ENCODE data around the gene TBATA. TPM values are rescaled to one million over a fixed set of nuclear protein-coding genes. Genes with fewer than 3 reads are reported as not detected.

TBATA gene
- polyA plus RNA-seq, 3 donors, result not detected

DNA sequence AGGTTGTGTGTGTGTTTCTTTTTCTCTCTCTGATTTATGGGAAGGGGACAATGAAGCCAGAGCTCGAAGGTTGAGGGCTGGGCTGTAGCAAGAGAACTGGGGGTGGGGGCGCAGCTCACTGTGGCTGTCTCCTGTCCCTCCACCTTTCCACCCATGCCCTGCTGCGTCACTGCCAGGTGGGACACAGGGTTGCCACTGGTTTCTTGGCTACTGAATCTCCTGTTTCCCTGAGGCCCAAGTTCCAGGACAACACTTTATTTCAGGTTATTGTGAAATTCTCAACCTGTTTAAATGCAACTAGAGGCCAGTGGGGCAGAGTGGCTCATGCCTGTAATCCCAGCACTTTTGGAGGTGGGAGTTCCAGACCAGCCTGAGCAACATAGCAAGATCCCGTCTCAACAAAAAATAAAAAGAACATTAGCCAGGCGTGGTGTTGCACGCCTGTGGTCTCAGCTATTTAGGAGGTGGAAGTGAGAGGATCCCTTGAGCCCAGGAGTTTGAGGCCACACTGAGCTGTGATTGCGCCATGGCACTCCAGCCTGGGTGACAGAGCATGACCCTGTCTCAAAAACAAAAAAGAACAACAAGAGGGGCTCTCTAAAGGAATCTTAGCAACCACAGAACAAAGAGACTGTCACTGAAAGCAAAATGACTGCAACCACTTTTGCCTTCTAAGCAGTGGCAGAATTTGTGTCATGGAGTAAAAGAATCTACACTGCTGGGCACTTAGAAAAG lies 22.6 kb downstream of the TBATA start:
- H3K79me2 ChIP-seq (ENCODE audit: insufficient read depth, low read length), result no peaks in the 10 kb centered on the region
- no peaks in the 10 kb centered on the region for H3K36me3 ChIP-seq (replicated peaks in 1 of 2; ENCODE audit: control insufficient read depth in 1 of 2, insufficient read depth in 2 of 2, low read length in 2 of 2)
- 42% methylated on average over 2 of the region's 7 CpGs for WGBS (ENCODE audit: insufficient coverage)
- no peak overlapping the region for H3K4me2 ChIP-seq (replicated peaks; ENCODE audit: extremely low read depth, low read length, poor library complexity, severe bottlenecking)
- H3K36me3 Mint-ChIP-seq, result peaks cover 0 to 2% of the 10 kb centered on the region in 2 donors
- H2AFZ ChIP-seq (ENCODE audit: insufficient read depth, low read depth, low read length, poor library complexity, severe bottlenecking), result peak overlapping the region; percentile 54
- H3K27me3 ChIP-seq (ENCODE audit: control insufficient read depth in 2 of 2, insufficient read depth in 2 of 2, low read length in 2 of 2), result no peaks in the 10 kb centered on the region
- no peak overlapping the region for H3K4me3 Mint-ChIP-seq
- DNase-seq, result no peak
- peak overlapping the region in 3 of 7 donors; percentile 21 to 64 (median 61) for H3K27ac Mint-ChIP-seq
- H3K4me1 Mint-ChIP-seq, result peaks cover 21% of the 10 kb centered on the region
- H3K9me3 ChIP-seq (replicated peaks in 1 of 2; ENCODE audit: control insufficient read depth in 1 of 2, insufficient read depth in 1 of 2, low read length in 2 of 2), result peaks cover 10 to 13% of the 10 kb centered on the region in 2 donors
- H3K9ac ChIP-seq (ENCODE audit: insufficient read depth, low read length, poor library complexity, severe bottlenecking), result no peak overlapping the region
- H4K20me1 ChIP-seq (ENCODE audit: insufficient read depth, low read length), result no peaks in the 10 kb centered on the region
- no peak overlapping the region for H3K27ac ChIP-seq (ENCODE audit: low read depth in 1 of 2, low read length in 2 of 2)
- H3K9me3 Mint-ChIP-seq, result peaks cover 11 to 23% (median 16%) of the 10 kb centered on the region in 7 donors
- TF ChIP-seq, protein P1, sequence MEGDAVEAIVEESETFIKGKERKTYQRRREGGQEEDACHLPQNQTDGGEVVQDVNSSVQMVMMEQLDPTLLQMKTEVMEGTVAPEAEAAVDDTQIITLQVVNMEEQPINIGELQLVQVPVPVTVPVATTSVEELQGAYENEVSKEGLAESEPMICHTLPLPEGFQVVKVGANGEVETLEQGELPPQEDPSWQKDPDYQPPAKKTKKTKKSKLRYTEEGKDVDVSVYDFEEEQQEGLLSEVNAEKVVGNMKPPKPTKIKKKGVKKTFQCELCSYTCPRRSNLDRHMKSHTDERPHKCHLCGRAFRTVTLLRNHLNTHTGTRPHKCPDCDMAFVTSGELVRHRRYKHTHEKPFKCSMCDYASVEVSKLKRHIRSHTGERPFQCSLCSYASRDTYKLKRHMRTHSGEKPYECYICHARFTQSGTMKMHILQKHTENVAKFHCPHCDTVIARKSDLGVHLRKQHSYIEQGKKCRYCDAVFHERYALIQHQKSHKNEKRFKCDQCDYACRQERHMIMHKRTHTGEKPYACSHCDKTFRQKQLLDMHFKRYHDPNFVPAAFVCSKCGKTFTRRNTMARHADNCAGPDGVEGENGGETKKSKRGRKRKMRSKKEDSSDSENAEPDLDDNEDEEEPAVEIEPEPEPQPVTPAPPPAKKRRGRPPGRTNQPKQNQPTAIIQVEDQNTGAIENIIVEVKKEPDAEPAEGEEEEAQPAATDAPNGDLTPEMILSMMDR (IDR thresholded peaks at IDR 0.05), result no peak
- H3K27me3 Mint-ChIP-seq (ENCODE audit: low read depth in 3 of 3), result peaks cover 0 to 4% (median 1%) of the 10 kb centered on the region in 3 donors
- H3K4me1 ChIP-seq (ENCODE audit: control insufficient read depth in 1 of 2, insufficient read depth in 2 of 2, low read length in 2 of 2), result peaks cover 10 to 15% of the 10 kb centered on the region in 2 donors
- intact Hi-C loops (cut with micrococcal nuclease), result no loop called here
- no peak overlapping the region for H3K4me3 ChIP-seq (replicated peaks in 1 of 3; ENCODE audit: low read depth in 2 of 3, low read length in 3 of 3)

DNA sequence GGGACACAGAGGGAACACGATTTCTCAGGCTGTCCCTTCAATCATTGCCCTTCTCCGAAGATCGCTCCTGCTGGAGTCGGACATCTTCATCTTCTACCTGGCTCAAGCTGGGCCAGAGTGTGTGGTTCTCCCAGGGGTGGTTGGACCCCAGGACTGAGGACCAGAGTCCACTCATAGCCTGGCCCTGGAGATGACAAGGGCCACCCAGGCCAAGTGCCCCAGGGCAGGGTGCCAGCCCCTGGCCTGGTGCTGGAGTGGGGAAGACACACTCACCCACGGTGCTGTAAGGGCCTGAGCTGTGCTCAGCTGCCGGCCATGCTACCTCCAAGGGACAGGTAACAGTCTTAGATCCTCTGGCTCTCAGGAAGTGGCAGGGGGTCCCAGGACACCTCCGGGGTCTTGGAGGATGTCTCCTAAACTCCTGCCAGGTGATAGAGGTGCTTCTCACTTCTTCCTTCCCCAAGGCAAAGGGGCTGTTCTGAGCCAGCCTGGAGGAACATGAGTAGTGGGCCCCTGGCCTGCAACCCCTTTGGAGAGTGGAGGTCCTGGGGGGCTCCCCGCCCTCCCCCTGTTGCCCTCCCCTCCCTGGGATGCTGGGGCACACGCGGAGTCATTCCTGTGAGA lies 23.3 kb downstream of the TBATA start:
- no peaks in the 10 kb centered on the region for H4K20me1 ChIP-seq (ENCODE audit: insufficient read depth, low read length)
- Mint-ChIP-seq H3K4me3 (peak overlapping the region in 1 of 2 donors; percentile 27), H3K36me3 (peaks cover 0 to 2% of the 10 kb centered on the region in 2 donors), H3K4me1 (peaks cover 21% of the 10 kb centered on the region), H3K27ac (peak overlapping the region in 2 of 7 donors; percentile 40 to 46), H3K9me3 (peaks cover 9 to 16% (median 12%) of the 10 kb centered on the region in 7 donors), H3K27me3 (ENCODE audit: low read depth in 3 of 3) (peaks cover 0 to 4% (median 1%) of the 10 kb centered on the region in 3 donors)
- no peak overlapping the region for H2AFZ ChIP-seq (ENCODE audit: insufficient read depth, low read depth, low read length, poor library complexity, severe bottlenecking)
- no peaks in the 10 kb centered on the region for H3K27me3 ChIP-seq (ENCODE audit: control insufficient read depth in 2 of 2, insufficient read depth in 2 of 2, low read length in 2 of 2)
- H3K4me2 ChIP-seq (replicated peaks; ENCODE audit: extremely low read depth, low read length, poor library complexity, severe bottlenecking), result no peak overlapping the region
- WGBS (ENCODE audit: insufficient coverage), result 78% methylated on average over 6 of the region's 10 CpGs
- no peak overlapping the region for H3K9ac ChIP-seq (ENCODE audit: insufficient read depth, low read length, poor library complexity, severe bottlenecking)
- intact Hi-C loops (cut with micrococcal nuclease), result no loop called here
- H3K79me2 ChIP-seq (ENCODE audit: insufficient read depth, low read length), result no peaks in the 10 kb centered on the region
- H3K4me1 ChIP-seq (ENCODE audit: control insufficient read depth in 1 of 2, insufficient read depth in 2 of 2, low read length in 2 of 2), result peaks cover 10 to 15% of the 10 kb centered on the region in 2 donors
- DNase-seq, result no peak
- TF ChIP-seq, protein P1 (IDR thresholded peaks at IDR 0.05), result no peak
- no peak overlapping the region for H3K27ac ChIP-seq (ENCODE audit: low read depth in 1 of 2, low read length in 2 of 2)
- H3K9me3 ChIP-seq (replicated peaks in 1 of 2; ENCODE audit: control insufficient read depth in 1 of 2, insufficient read depth in 1 of 2, low read length in 2 of 2), result peaks cover 10 to 13% of the 10 kb centered on the region in 2 donors
- no peak overlapping the region for H3K4me3 ChIP-seq (replicated peaks in 1 of 3; ENCODE audit: low read depth in 2 of 3, low read length in 3 of 3)
- no peaks in the 10 kb centered on the region for H3K36me3 ChIP-seq (replicated peaks in 1 of 2; ENCODE audit: control insufficient read depth in 1 of 2, insufficient read depth in 2 of 2, low read length in 2 of 2)
